ENCODE results near the gene ST6GAL1. TPM values are rescaled to one million over a fixed set of nuclear protein-coding genes. Genes with fewer than 3 reads are reported as not detected.
"Not testable (repeated sequence)": the region's sequence is repeated elsewhere in the genome, so short reads cannot be mapped to it uniquely, and the experiment has no call there.

The ST6GAL1 gene
- total RNA-seq, 1 donor from 2014 or later, result 59.9 TPM

DNA sequence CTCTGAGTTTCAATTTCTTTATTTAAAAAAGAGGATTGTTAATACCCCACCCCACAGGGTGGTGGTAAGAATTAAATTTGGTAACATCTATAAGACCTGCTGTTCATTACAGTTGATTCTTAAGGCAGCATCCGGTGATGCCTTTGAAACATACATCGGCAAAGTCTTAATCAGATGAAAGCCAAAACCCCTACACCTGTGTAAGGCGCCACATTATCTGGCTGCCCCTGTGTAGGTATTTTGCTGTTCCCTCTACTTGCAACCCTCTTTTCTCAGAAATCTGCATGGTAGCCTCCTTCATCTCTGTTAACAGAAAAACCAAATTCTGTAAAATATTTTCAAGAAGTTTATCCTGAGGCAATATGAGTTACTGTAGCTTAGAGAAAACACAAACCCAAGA is 90.0 kb downstream of the ST6GAL1 start:
- intact Hi-C loops (cut with DNase I), result no loop called here
- Histone ChIP-seq H3K4me3 (no peak overlapping the region), H3K36me3 (peaks cover 0 to 3% of the 10 kb centered on the region in 2 donors), H3K4me1 (peaks cover 0 to under 1% of the 10 kb centered on the region in 2 donors), H3K27ac (no peak overlapping the region), H3K27me3 (no peaks in the 10 kb centered on the region), H3K9me3 (no peaks in the 10 kb centered on the region)
- TF ChIP-seq, protein P1, sequence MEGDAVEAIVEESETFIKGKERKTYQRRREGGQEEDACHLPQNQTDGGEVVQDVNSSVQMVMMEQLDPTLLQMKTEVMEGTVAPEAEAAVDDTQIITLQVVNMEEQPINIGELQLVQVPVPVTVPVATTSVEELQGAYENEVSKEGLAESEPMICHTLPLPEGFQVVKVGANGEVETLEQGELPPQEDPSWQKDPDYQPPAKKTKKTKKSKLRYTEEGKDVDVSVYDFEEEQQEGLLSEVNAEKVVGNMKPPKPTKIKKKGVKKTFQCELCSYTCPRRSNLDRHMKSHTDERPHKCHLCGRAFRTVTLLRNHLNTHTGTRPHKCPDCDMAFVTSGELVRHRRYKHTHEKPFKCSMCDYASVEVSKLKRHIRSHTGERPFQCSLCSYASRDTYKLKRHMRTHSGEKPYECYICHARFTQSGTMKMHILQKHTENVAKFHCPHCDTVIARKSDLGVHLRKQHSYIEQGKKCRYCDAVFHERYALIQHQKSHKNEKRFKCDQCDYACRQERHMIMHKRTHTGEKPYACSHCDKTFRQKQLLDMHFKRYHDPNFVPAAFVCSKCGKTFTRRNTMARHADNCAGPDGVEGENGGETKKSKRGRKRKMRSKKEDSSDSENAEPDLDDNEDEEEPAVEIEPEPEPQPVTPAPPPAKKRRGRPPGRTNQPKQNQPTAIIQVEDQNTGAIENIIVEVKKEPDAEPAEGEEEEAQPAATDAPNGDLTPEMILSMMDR (IDR thresholded peaks at IDR 0.05), result no peak
- no peak for DNase-seq (ENCODE audit: low spot score in 2 of 2)

DNA sequence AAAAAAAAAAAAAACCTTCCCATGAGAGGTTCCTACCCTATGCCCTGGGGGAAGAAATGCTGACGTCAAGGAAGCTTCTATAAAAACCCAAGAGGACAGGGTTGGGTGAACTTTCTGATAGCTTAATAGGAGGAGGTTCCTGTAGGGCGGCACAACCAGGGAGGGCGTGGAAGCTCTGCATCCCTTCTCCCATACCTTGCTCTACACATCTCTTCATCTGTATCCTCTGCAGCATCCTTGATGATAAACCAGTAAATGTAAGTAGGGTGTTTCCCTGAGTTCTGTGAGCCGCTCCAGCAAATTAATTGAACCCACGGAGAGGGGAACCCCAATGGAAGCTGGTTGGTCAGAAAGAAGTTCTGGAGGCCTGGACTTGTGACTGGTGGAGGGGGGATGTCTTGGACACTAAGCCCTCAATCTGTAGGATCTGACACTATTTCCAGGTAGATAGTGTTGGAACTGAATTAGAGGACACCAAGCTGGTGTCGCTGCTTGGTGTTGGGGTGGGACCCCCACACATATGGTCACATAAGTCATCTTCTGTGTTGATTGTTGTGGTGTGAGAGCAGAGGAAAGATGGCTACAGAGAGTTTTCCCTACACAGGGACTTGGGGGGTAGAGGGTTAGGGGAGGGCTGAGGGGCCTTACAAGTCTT is 91.5 kb downstream of the ST6GAL1 start:
- Histone ChIP-seq H3K27me3 (no peaks in the 10 kb centered on the region), H3K27ac (no peak overlapping the region), H3K9me3 (no peaks in the 10 kb centered on the region), H3K36me3 (peaks cover 0 to 3% of the 10 kb centered on the region in 2 donors), H3K4me3 (no peak overlapping the region), H3K4me1 (peaks cover 5 to 9% of the 10 kb centered on the region in 2 donors)
- no peak for DNase-seq (ENCODE audit: low spot score in 2 of 2)
- TF ChIP-seq, protein P1 (IDR thresholded peaks at IDR 0.05), result no peak
- intact Hi-C loops (cut with DNase I), result no loop called here

DNA sequence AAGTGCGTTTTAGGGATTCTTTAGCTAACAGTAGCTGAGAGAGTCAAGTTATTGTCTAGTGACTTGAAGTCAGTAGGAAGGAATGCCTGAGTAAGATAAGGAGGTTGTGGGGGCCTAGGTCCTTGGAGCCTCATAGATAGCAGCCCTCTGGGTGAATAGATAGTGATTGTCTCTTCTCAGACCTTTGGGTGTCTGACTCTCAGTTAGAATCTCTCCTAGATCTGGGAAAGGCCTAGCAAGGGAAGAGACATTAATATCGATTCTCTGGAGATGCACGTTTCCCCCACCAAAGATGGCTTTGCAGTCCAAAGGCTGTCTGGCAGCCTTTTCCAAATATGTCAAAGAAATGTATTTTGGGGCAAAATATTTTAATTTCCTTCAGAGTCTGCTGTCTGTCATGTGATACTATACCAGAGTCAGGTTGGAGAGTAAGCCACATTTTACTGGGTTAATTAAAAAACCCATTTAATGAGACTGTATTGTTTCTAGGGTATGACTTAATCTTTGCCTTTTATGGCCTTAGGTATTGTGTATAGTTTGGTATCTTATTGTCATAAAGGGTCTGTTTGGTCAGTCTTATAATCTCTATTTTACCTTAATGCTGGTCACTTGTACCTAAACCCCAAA is 92.2 kb downstream of the ST6GAL1 start:
- H3K4me3 ChIP-seq, result no peak overlapping the region
- H3K4me1 ChIP-seq, result peaks cover 5 to 9% of the 10 kb centered on the region in 2 donors
- intact Hi-C loops (cut with DNase I), result no loop called here
- H3K27me3 ChIP-seq, result no peaks in the 10 kb centered on the region
- no peaks in the 10 kb centered on the region for H3K9me3 ChIP-seq
- TF ChIP-seq, protein P1 (IDR thresholded peaks at IDR 0.05), result no peak
- peaks cover 0 to 3% of the 10 kb centered on the region in 2 donors for H3K36me3 ChIP-seq
- no peak for DNase-seq (ENCODE audit: low spot score in 2 of 2)
- H3K27ac ChIP-seq, result no peak overlapping the region

DNA sequence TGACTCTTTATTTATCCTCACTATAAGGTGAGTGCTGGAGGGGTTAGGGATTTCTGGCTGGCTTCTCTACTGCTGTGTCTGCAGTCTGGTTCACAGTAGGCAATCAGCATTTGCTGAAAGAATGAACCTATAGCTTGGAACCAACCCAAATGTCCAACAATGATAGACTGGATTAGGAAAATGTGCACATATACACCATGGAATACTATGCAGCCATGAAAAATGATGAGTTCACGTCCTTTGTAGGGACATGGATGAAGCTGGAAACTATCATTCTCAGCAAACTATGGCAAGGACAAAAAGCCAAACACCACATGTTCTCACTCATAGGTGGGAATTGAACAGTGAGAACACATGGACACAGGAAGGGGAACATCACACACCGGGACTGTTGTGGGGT is 93.0 kb downstream of the ST6GAL1 start:
- intact Hi-C loops (cut with DNase I); H3K36me3 ChIP-seq; H3K9me3 ChIP-seq; H3K27ac ChIP-seq; H3K4me3 ChIP-seq; DNase-seq (ENCODE audit: low spot score in 2 of 2); H3K4me1 ChIP-seq; H3K27me3 ChIP-seq: not testable (repeated sequence)

DNA sequence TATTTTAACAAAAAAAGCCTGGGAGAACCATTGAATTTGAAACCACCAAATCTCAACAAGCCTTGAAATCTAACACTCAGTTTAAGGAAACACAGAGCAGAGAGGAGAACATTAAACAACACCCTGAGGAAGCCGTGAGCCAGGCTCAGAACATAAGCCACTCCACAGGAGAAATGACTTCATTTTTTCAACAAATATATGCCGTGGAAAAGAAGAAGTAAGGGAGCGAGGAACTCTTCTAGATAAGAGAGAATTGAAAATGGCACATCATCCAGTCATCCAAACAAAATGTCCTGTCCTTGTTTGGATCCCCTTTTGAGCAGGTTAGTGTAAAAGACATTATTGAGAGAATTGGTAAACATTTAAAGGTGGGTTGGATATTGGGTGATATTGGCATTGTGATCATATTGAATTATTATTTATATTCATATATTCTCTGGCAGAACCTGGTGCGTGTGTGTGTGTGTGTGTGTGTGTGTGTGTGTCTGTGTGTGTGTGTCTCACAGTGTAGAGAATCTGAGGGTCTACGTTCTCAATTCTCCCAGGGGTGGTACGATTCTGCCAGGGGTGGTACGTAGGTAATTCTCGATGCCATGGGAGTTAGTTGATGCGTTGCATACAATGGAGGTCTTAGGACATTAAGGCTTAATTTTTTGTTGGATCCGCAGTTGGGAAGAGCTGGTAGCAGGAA is 94.4 kb downstream of the ST6GAL1 start:
- peaks cover 5 to 9% of the 10 kb centered on the region in 2 donors for H3K4me1 ChIP-seq
- TF ChIP-seq, protein P1 (IDR thresholded peaks at IDR 0.05), result no peak
- no peaks in the 10 kb centered on the region for H3K27me3 ChIP-seq
- no peak overlapping the region for H3K27ac ChIP-seq
- DNase-seq (ENCODE audit: low spot score in 2 of 2), result no peak
- peaks cover 0 to 3% of the 10 kb centered on the region in 2 donors for H3K36me3 ChIP-seq
- intact Hi-C loops (cut with DNase I), result no loop called here
- no peaks in the 10 kb centered on the region for H3K9me3 ChIP-seq
- H3K4me3 ChIP-seq, result no peak overlapping the region

DNA sequence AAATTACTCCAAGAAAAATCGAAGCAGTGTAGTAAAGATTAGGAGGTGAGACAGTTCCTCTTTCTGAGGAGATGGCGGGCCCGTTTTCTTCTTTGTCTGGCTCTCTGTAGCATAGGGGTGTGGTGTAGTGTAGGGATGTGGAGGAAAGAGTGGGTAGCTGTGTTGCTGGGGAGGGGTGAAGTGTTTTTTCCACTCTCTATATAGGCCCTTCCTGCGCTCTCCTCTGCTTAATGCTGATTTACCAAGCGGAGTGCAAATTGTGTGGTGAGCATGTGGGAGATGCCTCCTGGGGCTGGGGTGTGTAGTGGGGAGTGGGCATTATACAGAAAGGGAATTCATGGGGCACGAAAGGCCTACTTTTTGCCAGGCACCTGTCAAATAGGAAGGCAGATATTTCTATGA is 94.9 kb downstream of the ST6GAL1 start:
- no peak overlapping the region for H3K4me3 ChIP-seq
- peaks cover 0 to 3% of the 10 kb centered on the region in 2 donors for H3K36me3 ChIP-seq
- peaks cover 5 to 9% of the 10 kb centered on the region in 2 donors for H3K4me1 ChIP-seq
- H3K27ac ChIP-seq, result peak overlapping the region; percentile 2 to 19
- no peaks in the 10 kb centered on the region for H3K9me3 ChIP-seq
- H3K27me3 ChIP-seq, result no peaks in the 10 kb centered on the region
- intact Hi-C loops (cut with DNase I), result no loop called here
- TF ChIP-seq, protein P1 (IDR thresholded peaks at IDR 0.05), result no peak
- no peak for DNase-seq (ENCODE audit: low spot score in 2 of 2)
